Astrocyte (in vitro differentiated cells and primary cell): ENCODE data around the gene PPIF. TPM values are rescaled to one million over a fixed set of nuclear protein-coding genes. Genes with fewer than 3 reads are reported as not detected.

Source experiments
- DNase-seq: peaks from one replicate; pipeline ENCODE4 v3.0.0-alpha.2; 2010; ENCODE audit warnings: low read depth
- FAIRE-seq: peaks from 2 replicates; lab custom pipeline; 2011; peaks lifted over from hg19 to GRCh38; lab: Jason Lieb, UNC
- H2AFZ ChIP-seq: 2 replicates; pipeline ENCODE4 v1.6.0; 2012; ENCODE audit warnings: low read depth, low read length, inconsistent platforms
- H3K27ac ChIP-seq: 2 replicates; pipeline ENCODE4 v1.5.1; 2011; ENCODE audit warnings: low read depth, low read length, inconsistent platforms
- H3K27me3 ChIP-seq: 2 replicates; pipeline ENCODE4 v1.6.0; 2011; ENCODE audit warnings: low read length, inconsistent platforms; ENCODE audit not compliant: insufficient read depth
- H3K36me3 ChIP-seq: 2 replicates; pipeline ENCODE4 v1.5.1; 2011; ENCODE audit warnings: low read length, inconsistent platforms; ENCODE audit not compliant: insufficient read depth
- H3K4me1 ChIP-seq: 2 replicates; pipeline ENCODE4 v1.5.1; 2011; ENCODE audit warnings: low read length, inconsistent platforms; ENCODE audit not compliant: insufficient read depth
- H3K4me2 ChIP-seq: 2 replicates; pipeline ENCODE4 v1.6.0; 2012; ENCODE audit warnings: low read length, inconsistent platforms
- H3K4me3 ChIP-seq: 2 replicates; pipeline ENCODE4 v1.5.1; 2011; ENCODE audit warnings: low read depth, mild to moderate bottlenecking, low read length, inconsistent platforms; ENCODE audit not compliant: insufficient read depth
- H3K79me2 ChIP-seq: 2 replicates; pipeline ENCODE4 v1.6.0; 2012; ENCODE audit warnings: mild to moderate bottlenecking, low read length, inconsistent platforms; ENCODE audit not compliant: insufficient read depth
- H3K9ac ChIP-seq: 2 replicates; pipeline ENCODE4 v1.6.0; 2012; ENCODE audit warnings: mild to moderate bottlenecking, low read length, inconsistent platforms
- H3K9me3 ChIP-seq: 2 replicates; pipeline ENCODE4 v1.5.1; 2012; ENCODE audit warnings: low read depth, mild to moderate bottlenecking, low read length, inconsistent platforms; ENCODE audit not compliant: insufficient read depth
- H4K20me1 ChIP-seq: 2 replicates; pipeline ENCODE4 v1.6.0; 2012; ENCODE audit warnings: low read length, inconsistent platforms; ENCODE audit not compliant: insufficient read depth
- H3K27ac Mint-ChIP-seq: one replicate; pipeline ENCODE4 v1.8.0; 2021; ENCODE audit warnings: mild to moderate bottlenecking, mixed read lengths; ENCODE audit not compliant: unreplicated experiment
- H3K27me3 Mint-ChIP-seq: one replicate; pipeline ENCODE4 v1.8.0; 2021; ENCODE audit warnings: low read depth, mixed read lengths; ENCODE audit not compliant: unreplicated experiment
- H3K36me3 Mint-ChIP-seq: one replicate; pipeline ENCODE4 v1.8.0; 2021; ENCODE audit warnings: low read depth, mixed read lengths; ENCODE audit not compliant: unreplicated experiment
- H3K4me1 Mint-ChIP-seq: one replicate; pipeline ENCODE4 v1.8.0; 2021; ENCODE audit warnings: low read depth, mixed read lengths; ENCODE audit not compliant: unreplicated experiment
- H3K4me3 Mint-ChIP-seq: one replicate; pipeline ENCODE4 v1.8.0; 2021; ENCODE audit warnings: mild to moderate bottlenecking, moderate library complexity, mixed read lengths; ENCODE audit not compliant: unreplicated experiment
- H3K9me3 Mint-ChIP-seq: one replicate; pipeline ENCODE4 v1.8.0; 2021; ENCODE audit warnings: mild to moderate bottlenecking, mixed read lengths; ENCODE audit not compliant: unreplicated experiment
- CTCF ChIP-seq: IDR thresholded peaks from 2 replicates; pipeline ENCODE4 v1.5.1; 2011; ENCODE audit warnings: low read depth, mild to moderate bottlenecking, inconsistent platforms, low read length, moderate library complexity; ENCODE audit not compliant: insufficient read depth
- EZH2 ChIP-seq: IDR thresholded peaks from 2 replicates; pipeline ENCODE4 v1.6.1; 2012; ENCODE audit warnings: mild to moderate bottlenecking, low read length, inconsistent platforms; ENCODE audit not compliant: insufficient read depth
- total RNA-seq: library from RNA; stranded (reverse); gene quantifications from 2 replicates; pipeline ENCODE4 v1.2.1, GENCODE V29; 2021

Gene PPIF
- total RNA-seq, 1 donor from 2014 or later = 31.7 TPM

GRCh38 chr10:79377557-79378382 is 30.5 kb downstream of the PPIF start:
- no peak overlapping the region for H2AFZ ChIP-seq
- no peak for FAIRE-seq
- Mint-ChIP-seq H3K4me1 (peaks cover 23% of the 10 kb centered on the region), H3K27ac (no peak overlapping the region), H3K36me3 (no peaks in the 10 kb centered on the region), H3K4me3 (no peak overlapping the region), H3K27me3 (no peaks in the 10 kb centered on the region), H3K9me3 (no peaks in the 10 kb centered on the region)
- H3K79me2 ChIP-seq = no peaks in the 10 kb centered on the region
- no peak overlapping the region for H3K27ac ChIP-seq
- no peak for TF ChIP-seq EZH2
- no peak for TF ChIP-seq CTCF
- no peaks in the 10 kb centered on the region for H3K27me3 ChIP-seq
- no peak overlapping the region for H3K4me2 ChIP-seq
- no peak overlapping the region for H3K9ac ChIP-seq
- H3K4me1 ChIP-seq = peaks cover 27% of the 10 kb centered on the region
- H4K20me1 ChIP-seq = no peaks in the 10 kb centered on the region
- H3K4me3 ChIP-seq = no peak overlapping the region
- DNase-seq = no peak
- H3K9me3 ChIP-seq = no peaks in the 10 kb centered on the region
- H3K36me3 ChIP-seq = no peaks in the 10 kb centered on the region

- no peak overlapping the region for H3K27ac ChIP-seq
- no peaks in the 10 kb centered on the region for H3K36me3 ChIP-seq
- no peak overlapping the region for H3K4me3 ChIP-seq
- peaks cover 26% of the 10 kb centered on the region for H3K4me1 Mint-ChIP-seq
- no peaks in the 10 kb centered on the region for H3K27me3 Mint-ChIP-seq
- no peaks in the 10 kb centered on the region for H4K20me1 ChIP-seq
- no peaks in the 10 kb centered on the region for H3K79me2 ChIP-seq
- H3K36me3 Mint-ChIP-seq = no peaks in the 10 kb centered on the region
- no peak overlapping the region for H3K4me3 Mint-ChIP-seq
- H3K4me1 ChIP-seq = peaks cover 27% of the 10 kb centered on the region
- H3K27ac Mint-ChIP-seq = no peak overlapping the region
- no peaks in the 10 kb centered on the region for H3K9me3 ChIP-seq
- no peak for FAIRE-seq
- no peaks in the 10 kb centered on the region for H3K27me3 ChIP-seq
- H3K9me3 Mint-ChIP-seq = no peaks in the 10 kb centered on the region
- H2AFZ ChIP-seq = no peak overlapping the region
- no peak for DNase-seq
- no peak overlapping the region for H3K9ac ChIP-seq
- TF ChIP-seq CTCF = no peak
- no peak for TF ChIP-seq EZH2
- no peak overlapping the region for H3K4me2 ChIP-seq
These were observed 31.0 kb downstream of the PPIF start for GRCh38 chr10:79378383-79378646.
